Erythroblast (primary cell): ENCODE results near the gene ERCC1.

Source experiments
- GATA1 ChIP-seq: IDR thresholded peaks from 2 replicates; pipeline ENCODE4 v1.6.1; 2011; ENCODE audit warnings: low read depth, mild to moderate bottlenecking, control low read depth, low read length, moderate library complexity
- POLR2A ChIP-seq: IDR thresholded peaks from 2 replicates; pipeline ENCODE4 v1.6.1; 2011; ENCODE audit warnings: mild to moderate bottlenecking, low read length

DNA sequence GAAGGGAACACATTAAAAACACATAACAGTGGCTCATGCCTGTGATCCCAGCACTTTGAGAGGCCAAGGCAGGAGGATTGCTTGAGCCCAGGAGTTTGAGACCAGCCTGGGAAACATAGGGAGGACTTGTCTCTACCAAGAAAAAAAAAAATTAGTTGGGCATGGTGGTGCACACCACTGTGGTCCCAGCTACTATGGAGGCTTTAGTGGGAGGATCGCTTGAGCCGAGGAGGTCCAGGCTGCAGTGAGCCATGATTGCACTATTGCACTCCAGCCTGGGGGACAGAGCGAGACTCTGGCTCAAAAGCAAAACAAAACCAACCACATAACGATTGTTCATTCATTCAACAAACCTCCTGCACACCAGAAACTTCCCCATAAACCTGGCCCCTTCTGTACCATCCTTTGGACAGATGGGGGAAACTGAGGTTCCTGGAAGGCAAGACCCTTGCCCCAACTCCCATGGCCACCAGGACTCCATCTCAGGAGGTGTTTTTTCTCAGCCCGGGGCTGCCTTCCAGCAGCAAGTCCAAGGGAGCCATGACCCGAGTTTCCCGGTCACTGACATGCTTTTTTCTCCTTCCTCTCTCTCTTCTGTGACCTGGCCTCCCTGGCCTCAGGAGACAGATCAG, 48.3 kb upstream of the ERCC1 start:
- TF ChIP-seq POLR2A (no peak), GATA1 (no peak)
